Stimulated activated CD4-positive, alpha-beta T cell treated with anti-CD3 and anti-CD28 coated beads, Interleukin-2, amount 100 ng/mL, for 24 hours (primary cell): ENCODE results near the gene NSFL1C.

Source experiments
- DNase-seq, 2 donors: peaks; one replicate each; pipeline ENCODE4 v3.0.0-alpha.2; 2020

Gene NSFL1C

GRCh38 chr20:1457992-1458391 is 8.7 kb downstream of the NSFL1C start:
- no peak for DNase-seq

DNA sequence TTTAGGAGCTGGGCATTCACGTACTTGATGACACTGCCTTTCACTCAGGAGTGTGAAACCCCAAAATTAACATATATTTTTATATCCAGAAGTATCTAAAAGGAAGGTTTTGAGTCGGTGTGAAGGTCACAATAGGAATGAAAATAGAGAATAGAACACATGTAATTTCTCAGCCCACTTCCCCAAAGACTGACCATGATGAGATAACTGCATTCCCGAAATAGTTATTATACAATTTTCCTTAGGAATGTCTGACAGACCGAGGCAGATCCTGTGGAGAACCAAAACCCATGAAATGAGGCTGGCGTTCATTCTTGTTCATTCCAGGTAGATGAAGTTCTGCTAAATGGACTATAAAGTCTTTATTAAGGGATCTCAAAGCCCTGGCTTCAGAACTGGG is 10.3 kb downstream of the NSFL1C start:
- no peak for DNase-seq

- DNase-seq = no peak
Measured at GRCh38 chr20:1450926-1451491, 15.6 kb downstream of the NSFL1C start.

GRCh38 chr20:1449370-1449769 is 17.3 kb downstream of the NSFL1C start:
- no peak for DNase-seq

- DNase-seq = no peak
Measured at GRCh38 chr20:1448081-1448620, 18.5 kb downstream of the NSFL1C start.

- no peak for DNase-seq
Measured at GRCh38 chr20:1446536-1446935, 20.1 kb downstream of the NSFL1C start.

DNA sequence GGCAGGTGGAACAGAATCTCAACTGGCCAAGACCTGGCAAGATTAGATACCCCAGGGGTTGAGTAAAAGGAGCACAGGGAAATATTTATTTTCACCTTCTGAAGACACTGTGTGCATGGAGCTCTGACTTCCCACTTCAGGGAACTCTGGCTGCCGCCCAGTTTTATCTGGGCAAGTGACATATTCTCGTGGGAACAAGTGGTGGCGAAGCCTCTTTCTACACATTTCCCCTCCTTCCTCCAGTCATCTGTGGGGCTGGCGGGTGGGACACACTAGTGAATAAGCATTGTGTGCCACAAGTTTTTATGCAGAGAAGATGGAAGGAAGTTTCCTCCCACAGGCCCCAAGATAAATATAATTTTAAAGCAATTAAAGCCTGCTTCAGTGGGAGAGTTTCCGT is 23.6 kb downstream of the NSFL1C start:
- no peak for DNase-seq

DNA sequence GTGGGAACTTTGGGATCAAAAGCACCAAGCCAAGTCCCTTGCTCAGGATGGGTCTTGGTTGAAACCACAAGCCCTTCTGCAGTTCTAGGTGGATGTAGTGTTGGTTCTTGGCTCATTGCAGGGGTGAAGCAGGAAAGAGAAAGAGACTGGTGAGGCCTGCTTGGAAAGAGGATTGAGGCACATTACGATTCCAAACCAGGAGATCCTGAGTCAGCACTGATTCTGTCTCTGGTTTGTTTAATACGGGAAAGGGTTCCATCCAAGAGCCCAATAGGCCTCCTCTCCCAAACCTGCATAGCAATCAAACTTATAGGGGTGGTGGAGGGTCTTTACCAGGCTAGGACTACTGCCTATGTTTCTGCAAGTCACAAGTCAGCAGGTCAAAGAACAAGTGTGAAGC is 24.3 kb downstream of the NSFL1C start:
- DNase-seq = no peak

DNA sequence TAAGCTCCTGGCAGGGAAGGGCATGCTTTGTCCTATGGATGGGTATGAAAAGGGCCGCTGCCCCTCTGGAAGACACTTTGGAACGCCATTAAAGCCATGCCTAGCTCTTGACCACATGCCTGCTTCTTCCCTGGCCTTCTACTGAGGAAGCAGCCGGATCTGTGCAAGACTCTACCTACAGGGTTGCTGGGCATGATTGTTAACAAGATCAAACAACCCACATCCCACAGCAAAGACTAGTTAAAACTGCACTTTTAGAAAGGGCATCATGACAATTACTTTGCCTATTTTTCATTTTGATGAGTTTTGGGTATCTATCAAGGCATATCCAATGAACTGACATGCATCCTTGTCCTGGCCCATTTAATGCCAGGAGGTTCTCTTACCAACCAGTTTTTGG is 25.5 kb downstream of the NSFL1C start:
- DNase-seq = no peak

DNA sequence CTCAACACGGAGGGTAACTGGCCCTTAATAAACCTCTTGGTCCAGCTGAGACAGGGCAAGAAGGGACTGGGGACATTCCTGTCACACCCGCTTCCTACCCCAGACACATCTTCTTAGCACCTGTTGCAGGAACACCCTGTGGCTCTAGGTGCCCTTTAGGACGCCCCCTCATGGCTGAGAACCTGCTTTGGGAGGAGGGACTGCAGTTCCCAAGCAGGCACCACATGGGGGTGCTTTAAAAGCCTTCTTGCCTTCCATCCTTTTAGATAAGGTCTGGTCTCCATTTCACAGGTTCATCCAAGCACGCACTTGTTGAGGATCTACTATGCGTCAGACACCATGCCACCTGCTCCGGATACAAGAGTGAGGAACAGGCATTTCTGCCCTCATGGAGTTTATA is 26.6 kb downstream of the NSFL1C start:
- DNase-seq = peak in 1 of 2 donors; percentile 11

DNA sequence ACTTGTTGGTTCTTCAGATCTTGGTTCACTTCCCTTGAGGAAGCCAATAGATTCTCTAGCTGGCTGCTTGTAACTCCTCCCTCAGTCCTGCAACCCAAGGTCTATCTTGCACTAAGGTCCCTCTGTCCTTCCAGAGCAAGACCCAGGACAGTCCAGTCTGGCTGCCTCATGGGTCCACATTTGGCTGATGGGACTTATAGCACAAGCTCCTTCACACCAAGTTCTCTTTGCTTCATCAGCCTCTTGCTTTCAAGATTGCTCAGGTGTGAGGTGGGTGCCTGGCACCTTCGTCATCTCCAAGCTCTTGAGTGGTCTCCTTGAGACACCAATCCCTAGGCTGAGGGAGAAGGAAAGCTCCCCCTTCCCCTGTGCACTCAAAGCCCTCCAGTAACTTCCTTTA is 28.3 kb downstream of the NSFL1C start:
- DNase-seq = no peak

GRCh38 chr20:1437235-1437904 is 29.3 kb downstream of the NSFL1C start:
- DNase-seq = peak; percentile 81 to 83

- DNase-seq = no peak
Measured at GRCh38 chr20:1436263-1436662, 30.4 kb downstream of the NSFL1C start.

- no peak for DNase-seq
Measured at GRCh38 chr20:1435337-1435699, 31.3 kb downstream of the NSFL1C start.

DNA sequence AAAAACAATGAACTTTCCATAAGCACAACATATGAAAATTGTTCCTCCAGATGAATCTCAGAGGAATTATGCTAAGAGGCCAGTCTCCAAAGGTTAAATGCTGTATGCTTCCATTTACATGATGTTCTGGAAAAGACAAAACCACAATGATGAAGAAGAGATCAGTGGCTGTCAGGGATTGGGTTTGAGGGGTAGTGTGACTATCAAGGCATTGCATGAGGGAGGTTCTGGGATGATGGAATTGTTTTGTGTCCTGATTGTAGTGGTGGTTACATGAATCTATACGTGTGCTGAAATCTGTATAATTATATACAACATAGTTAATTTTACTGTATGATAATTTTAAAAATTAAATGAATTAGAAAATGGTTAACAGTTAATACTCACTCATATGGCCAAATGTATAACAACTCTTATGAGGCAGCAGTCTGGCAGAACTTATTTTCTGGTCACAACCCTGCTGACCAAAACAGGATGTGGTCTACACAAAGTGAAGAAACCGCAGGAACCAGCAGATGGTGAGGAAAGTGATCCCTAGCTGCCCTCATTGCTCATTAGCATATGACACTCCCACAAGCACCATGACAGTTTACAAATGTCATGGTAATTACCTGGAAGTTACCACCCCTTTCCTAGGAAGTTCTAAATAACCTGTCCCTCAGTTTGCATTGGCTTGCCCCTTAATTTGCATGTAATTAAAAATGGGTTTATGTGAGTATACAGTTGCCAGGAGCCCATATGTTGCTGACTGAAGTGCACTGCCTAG is 31.9 kb downstream of the NSFL1C start:
- DNase-seq = peak; percentile 45 to 46

GRCh38 chr20:1431158-1431557 is 35.5 kb downstream of the NSFL1C start:
- DNase-seq = no peak

DNA sequence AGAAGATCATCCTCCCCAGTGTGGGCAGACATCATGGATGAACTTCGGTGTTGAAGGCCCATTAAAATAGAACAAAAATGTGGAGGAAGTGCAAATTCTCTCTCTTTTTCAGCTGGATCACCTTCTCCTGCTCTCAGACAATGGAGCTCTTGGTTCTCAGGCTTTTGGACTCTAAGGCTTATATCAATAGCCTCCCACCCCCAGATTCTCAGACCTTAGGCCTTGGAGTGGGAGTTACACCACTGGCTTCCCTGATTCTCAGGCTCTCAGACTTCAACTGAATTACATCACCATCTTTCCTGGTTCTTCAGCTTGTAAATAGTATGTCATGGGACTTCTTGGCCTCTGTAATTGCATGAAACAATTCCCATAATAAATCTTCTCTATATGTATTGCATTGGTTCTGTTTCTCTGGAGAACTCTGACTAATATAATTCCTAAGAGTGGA is 36.6 kb downstream of the NSFL1C start:
- DNase-seq = no peak

DNA sequence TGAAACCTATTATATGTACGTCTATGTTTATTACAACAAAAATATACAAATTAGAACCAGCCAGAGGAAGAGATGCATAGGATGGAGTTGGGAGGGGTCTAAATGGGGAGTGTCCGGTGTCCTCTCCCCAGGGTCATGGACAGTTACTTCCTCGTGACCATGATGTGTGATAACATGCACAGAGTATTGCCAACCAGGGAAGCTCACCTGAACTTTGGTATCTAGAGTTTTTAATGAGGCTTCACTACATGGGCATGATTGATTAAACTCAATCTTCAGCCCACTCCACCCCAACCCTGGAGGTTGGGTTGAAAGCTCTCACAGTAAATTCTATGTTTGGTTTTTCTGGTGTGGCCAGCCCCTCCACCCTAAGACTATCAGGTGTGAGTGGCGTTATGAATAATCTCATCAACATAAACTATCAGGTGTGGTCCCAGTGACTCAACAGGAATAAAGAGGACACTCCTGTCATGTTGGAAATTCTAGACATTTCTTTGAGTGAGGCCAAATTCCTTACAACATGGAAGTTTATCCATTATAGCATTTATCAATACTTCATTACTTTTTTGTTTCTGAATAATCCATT is 37.4 kb downstream of the NSFL1C start:
- DNase-seq = no peak

DNA sequence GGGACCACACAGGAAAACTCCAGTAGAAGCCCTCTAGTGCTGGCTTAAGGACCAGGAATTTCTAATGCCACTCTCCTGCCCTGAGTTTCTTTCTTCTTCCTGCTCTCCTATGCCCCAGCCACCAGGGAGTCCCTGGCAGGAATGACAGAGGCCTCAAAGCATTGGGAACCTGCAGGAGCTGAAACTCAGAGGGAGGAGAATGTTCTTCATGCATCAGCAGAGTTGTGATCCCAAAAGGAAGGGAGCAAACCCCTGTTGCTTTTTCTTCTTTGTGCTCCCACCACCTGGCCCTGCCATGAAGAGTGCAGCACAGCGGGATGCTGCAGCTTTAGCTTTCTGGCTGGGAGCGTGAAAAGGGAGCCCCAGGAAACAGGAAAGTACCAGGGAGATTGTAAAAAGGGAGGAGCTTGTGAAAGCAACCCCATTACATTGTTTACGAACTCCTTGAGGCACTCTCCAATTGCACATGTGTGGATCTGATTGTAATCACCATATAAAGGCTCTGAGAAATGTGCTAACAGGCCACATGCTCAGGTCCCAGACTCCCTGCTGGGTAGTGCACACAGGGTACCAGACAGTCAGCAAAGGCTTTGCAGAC is 39.1 kb downstream of the NSFL1C start:
- no peak for DNase-seq

GRCh38 chr20:1426231-1426849 is 40.3 kb downstream of the NSFL1C start:
- DNase-seq = no peak

DNA sequence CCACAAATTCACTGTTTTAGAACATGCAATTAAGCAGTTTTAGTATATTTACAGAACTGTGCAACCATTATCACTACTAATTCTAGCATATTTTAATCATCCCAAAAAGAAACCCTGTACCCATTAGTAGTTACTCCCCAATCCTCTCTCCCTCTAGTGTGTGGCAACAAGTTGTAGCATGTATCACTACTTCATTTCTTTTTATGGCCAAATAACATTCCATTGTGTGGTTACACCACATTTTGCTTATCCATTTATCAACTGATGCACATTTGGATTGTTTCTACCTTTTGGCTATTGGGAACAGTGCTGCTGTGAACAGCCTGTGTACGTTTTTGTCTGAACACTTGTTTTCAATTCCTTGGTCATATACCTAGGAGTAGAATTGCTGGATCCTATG is 42.3 kb downstream of the NSFL1C start:
- DNase-seq = no peak

DNA sequence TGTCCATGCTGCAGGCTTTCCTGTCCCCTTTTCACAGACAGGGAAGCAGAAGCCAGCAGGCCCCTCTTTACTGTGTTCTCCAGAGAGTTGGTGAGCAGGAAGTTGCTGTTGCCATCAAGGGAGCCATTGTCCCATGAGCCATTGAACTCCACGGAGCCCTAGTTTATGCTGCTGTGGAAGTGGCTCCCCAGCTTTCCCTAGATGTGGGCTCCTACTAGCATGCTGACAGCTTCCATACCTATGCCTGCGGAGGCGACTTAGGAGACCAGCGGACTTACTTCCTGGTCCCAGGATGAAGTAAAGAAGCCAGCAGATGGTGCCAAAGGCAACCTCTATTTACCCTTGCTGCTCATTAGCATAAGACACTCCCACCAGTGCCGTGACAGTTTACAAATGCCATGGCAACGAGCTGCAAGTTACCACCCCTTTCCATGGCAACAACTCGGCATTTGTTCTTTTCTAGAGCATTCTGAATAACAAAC is 43.0 kb downstream of the NSFL1C start:
- DNase-seq = no peak

DNA sequence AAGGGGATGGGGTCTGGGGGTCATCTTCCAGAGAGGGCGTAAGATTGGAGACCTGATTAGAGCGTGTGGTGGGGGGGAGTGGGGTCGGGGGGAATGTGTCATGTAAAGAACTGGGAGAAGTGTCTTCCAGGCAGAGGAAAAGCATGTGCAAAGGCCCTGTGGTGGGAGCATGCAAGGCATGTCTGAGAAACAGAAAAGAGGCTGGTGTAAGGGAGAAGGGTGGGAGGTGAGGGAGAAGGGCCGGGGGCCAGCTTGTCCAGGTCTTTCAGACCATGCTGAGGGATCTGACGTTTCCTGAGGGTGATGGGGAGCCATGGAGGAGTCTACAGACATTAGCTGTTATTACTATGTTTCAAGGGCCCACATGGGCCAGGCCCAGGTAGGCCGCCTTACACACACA is 43.4 kb downstream of the NSFL1C start:
- DNase-seq = no peak
